GM19468 (cell line): ENCODE results near the gene HDGFL2.

Experiments
- ATAC-seq: cut with Tn5 transposase; IDR thresholded peaks from one replicate; pipeline ENCODE4 v1.9.1; 2021; ENCODE audit warnings: mild to moderate bottlenecking, moderate library complexity, moderate number of reproducible peaks; ENCODE audit not compliant: unreplicated experiment; ENCODE audit errors: extremely low read depth

Gene HDGFL2

DNA sequence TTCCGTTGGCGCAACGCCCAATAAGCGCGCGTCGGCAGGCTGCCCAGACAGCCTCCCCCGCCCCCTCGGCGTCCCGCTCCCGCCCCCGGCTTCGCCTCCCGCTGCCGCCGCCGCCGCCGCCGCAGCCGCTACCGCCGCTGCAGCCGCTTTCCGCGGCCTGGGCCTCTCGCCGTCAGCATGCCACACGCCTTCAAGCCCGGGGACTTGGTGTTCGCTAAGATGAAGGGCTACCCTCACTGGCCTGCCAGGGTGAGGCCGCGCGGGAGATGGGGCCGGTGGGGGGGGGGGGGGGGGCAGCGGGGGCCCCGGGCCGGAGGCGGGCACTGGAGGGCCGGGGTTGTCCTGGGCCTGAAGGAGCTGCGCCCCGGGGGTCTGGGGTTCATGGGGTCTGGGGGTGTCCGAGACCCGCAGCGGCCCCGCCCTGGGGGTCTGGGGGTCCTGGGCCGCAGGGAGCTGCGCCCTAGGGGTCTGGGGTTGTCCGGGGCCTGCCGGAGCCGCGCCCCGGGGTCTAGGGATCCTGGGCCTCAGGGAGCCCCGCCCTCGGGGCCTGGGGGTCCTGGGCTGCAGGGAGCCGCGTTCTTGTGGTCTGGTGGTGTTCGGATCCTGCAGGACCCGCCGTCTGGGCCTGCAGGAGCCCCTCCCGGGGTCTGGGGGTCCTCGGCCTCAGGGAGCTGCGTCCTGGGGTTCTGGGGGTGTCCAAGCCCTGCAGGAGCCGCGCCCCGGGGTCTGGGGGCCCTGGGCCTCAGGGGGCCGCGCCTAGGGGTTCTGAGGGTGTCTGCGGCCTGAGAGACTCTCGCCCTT, at the start of gene HDGFL2:
Gene HDGFL2, plus strand, starts transcription at position 124 of the 801 bp plus-strand sequence. Its CDS starts 54 bp downstream, at position 178.
- no peak for ATAC-seq

DNA sequence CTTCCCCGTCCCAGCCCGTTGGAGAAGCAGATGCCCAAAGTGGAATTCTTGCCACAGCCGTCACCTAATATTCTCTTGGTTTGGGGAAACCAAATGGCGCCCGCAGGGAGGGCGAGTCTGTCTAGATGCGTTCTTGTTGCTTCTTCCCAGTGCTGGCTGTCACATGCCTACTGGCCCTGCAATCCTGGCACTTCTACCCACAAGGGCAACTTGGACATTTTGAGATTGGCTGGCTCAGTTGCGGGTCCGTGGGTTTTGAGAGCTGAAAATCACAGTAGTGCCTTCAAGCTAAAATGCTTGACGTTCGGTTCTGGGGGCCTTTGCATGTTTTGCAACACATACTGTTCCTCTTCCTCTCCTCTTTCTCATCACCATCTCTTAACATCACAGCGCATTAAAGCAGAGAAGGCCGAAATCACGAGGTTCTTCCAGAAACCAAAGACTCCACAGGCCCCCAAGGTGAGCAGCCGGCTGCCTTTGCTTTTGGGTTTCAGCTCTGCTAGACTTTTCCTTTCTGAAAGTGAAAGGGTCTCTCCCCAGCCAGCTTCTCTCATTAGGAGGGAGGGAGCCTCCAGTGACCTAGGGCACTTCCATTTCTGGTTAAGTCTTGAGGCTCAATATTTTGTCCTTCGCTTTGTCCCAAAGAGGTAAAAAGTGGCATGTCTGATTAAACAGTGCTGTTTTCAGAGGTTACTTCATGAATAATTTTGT, 48.5 kb upstream of the HDGFL2 start:
- ATAC-seq, result no peak

DNA sequence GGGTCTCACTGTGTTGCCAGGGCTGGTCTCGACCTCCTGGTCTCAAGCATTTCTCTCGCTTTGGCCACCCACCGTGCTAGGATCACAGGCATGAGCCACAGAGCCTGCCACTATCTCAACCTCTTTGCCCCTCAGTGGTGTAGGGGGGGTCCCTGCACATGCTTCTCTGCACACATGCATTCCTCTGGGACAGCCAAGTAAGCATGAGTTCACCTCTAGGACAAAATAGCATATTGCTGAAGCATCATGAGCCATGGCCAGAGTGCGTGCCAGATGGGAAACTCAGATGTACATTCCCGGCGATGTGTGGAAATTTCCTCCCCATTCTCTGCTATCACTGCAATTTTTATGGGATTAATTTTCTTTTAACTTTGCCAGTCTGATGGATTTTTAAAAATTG, 46.6 kb upstream of the HDGFL2 start:
- no peak for ATAC-seq

DNA sequence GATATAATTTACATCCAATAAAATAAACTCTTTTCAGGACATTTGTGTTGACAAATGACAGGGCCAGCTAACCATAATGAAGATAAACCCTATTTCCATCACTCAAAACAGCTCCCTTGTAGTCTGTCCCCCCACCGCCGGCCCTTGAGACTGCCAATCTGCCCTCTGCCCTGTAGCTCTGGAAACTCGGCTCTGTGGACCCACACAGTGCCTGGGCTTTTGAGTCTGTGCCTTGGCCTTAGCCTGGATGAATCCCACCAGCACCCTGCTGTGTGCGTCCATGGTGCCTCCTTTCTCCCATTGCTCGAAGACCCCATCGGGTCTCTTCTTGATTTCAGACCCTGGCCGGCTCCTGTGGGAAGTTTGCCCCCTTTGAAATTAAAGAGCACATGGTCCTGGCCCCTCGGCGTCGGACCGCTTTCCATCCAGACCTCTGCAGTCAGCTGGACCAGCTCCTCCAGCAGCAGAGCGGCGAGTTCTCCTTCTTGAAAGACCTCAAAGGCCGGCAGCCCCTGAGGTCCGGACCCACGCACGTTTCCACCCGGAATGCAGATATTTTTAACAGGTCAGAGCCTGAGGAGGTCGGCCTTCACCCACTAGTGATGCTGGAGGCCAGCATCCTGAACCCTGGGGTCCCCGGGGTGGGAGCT, 43.6 kb upstream of the HDGFL2 start:
- ATAC-seq, result no peak

DNA sequence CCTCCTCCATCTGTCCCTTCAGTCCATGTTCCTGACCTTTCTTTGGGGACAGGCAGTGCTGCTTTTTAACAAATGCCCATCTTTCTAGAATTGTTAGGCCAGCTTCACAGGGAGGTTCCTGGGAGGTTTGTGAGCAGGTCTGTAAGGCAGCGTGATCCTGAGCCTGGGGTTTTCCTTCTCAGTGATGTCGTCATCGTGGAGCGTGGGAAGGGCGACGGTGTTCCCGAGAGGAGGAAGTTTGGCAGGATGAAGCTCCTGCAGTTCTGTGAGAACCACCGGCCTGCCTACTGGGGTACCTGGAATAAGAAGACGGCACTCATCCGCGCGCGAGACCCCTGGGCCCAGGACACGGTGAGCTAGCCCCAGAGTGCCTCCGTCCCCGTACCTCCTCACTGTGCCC, 42.8 kb upstream of the HDGFL2 start:
- ATAC-seq, result no peak

DNA sequence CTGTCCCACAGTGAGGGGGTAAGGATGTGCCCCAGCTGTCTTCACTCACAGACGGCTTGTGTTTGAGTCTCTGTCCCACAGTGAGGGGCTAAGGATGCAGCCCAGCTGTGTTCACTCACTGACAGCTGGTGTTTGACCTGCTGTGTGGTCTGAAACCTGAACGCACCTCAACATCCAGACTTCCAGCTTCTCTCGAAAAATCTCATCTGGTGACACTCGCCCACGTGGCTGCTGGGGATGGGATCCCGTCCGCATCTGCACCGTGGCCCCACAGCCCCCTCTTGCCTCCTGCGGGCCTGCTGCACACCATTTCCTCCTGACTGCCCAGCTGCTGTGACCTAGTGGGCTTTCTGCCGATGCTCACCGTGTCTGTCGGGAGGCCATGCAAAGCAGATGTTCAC, 42.3 kb upstream of the HDGFL2 start:
- ATAC-seq, result no peak

DNA sequence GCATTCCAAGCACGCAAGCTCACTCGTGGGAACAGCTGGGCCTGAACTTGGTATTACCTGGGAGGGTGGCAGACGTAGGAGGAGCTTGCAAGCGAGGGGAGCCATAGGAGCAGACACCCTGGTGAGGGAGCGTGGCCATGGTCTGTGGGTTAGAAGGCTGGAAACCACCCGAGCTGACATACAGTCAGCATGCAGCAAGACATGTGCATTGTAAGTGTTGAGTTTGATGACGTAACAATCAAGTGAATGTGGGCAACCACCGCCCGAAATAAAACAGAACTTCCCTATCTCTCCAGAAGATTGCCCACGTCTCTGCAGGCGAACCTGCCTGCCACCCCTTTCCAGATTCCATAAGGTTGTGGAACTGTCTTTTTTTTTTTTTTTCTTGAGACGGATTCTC, 41.3 kb upstream of the HDGFL2 start:
- ATAC-seq, result no peak

DNA sequence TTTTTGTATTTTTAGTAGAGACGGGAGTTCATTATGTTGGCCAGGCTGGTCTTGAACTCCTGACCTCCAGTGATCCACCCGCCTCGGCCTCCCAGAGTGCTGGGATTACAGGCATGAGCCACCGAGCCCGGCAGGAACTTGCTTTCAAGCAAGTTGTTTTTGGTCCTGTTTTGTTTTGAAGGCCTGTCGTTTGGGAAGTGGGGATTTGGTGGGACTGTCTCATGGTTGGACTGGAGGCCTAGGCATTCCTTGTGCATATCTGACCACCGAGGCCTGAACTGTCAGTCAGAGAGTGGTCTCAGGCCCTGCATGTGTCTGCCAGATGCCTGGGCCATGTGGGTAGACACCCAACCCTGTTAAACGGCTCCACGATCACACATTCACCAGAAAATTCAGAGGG, 40.8 kb upstream of the HDGFL2 start:
- ATAC-seq, result no peak

DNA sequence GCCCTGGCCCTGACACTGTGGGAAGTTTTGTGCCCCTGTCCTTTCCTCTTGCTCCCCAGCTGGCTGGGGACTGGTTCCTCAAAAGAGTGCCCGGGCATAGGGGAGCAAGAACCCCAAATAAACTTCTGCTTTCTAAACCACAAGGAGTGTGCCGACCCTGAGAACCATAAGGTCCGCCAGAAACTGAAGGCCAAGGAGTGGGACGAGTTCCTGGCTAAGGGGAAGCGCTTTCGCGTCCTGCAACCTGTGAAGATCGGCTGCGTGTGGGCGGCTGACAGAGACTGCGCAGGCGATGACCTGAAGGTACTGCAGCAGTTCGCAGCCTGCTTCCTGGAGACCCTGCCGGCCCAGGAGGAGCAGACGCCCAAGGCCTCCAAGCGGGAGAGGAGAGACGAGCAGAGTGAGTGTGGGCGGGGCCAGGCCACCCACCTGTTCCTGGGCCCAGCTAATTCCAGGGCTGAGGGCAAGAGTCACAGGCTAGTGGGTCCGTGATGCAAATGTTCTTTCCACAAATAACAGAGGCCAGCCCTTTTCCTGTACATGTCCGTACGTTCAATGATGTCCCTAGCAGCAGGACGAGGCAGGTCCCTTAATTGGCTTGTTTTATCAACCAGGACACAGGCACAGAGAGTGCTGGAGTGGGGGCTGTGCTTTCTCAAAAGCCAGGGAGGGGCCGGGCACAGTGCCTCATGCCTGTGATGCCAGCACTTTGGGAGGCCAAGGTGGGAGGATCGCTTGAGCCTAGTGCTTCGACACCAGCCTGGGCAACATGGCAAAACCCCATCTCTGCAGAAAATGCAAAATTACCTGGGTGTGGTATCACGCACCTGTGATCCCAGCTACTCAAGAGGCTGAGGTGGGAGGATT, 40.1 kb upstream of the HDGFL2 start:
- ATAC-seq, result no peak

DNA sequence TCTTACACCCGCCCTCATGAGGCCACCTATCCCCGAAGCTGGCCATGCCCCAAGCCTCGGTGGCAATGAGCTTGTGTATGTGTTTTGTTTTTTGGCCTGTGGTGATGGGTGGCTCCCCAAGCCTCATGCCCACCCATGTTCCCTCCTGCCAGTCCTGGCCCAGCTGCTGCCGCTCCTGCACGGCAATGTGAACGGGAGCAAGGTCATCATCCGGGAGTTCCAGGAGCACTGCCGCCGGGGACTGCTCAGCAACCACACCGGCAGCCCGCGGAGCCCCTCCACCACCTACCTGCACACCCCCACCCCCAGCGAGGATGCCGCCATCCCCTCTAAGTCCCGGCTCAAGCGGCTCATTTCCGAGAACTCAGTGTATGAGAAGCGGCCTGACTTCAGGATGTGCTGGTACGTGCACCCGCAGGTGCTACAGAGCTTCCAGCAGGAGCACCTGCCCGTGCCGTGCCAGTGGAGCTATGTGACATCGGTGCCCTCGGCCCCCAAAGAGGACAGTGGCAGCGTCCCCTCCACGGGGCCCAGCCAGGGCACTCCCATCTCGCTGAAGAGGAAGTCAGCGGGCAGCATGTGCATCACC, 39.1 kb upstream of the HDGFL2 start:
- ATAC-seq, result no peak

DNA sequence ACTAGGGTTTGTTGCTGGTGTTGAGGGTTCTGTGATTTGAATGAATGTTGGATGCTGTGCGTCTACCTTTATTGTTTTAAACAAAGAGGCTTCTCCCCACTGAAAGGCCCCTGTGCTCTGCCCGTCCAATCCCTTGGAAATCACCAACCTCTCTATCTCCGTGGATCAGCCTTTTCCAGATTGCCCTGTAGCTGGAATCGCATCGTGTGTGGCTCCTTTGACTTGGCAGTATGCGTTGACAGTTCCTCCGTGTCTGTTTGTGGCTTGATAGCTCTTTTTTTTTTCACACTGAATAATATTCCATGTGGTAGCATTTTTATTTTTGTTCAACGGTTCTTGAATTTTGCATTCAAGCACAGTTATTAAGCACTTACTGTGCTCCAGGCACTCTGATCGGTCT, 37.7 kb upstream of the HDGFL2 start:
- no peak for ATAC-seq

DNA sequence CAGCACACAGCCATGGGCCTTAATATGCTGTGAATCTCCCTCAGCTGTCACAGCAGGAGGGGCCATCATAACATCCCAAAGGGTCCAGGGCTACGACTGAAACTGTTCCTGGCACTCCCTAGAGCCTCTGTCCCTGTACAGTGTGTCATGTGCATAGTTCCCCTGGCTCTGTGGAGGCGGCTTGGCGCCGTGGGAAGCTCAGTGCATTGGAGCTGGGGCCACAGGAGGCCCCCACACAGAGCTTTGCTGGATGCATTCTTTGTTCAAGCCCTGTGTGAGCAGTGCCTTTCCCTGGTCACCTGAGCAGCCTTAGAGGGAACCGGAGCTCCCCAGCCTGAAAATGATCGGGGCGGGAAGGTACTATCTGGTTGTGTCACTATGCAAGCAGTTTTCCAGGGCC, 35.9 kb upstream of the HDGFL2 start:
- ATAC-seq, result no peak

DNA sequence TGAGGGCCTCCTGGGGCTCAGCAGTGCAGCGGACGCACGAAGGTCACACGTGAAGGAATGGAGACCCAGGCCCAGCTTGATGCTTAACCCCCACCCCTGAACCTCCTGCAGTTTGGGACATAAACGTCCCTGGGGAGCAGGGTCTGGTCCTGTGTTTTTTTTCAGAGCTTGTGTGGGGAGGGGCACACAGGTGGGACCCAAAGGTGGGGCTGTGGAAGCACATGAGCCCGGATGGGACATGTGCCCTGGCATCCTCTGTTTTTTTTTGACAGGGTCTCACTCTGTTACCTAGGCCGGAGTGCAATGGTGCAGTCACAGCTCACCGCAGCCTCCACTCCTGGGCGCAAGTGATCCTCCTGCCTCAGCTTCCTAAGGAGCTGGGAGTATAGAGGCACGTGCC, 35.0 kb upstream of the HDGFL2 start:
- ATAC-seq, result no peak

DNA sequence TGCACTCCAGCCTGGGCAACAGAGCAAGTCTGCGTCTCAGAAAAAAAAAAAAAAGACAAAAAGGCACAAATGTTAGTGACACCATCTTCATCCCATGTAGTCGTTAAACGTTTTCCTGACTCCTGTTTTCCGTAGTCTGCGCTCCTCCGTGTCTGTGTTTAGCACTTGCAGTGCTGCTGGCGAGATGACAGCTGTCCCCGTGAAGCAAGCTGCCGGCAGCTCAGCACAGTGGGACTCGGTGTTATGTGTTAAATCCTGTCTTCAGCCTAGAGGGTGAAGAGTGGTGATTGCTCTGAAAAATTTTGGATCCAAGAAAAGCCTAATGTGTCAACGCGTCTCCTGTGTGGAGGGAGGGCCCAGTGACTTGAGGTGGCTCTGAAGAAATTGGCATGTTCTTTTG, 32.9 kb upstream of the HDGFL2 start:
- ATAC-seq, result no peak

DNA sequence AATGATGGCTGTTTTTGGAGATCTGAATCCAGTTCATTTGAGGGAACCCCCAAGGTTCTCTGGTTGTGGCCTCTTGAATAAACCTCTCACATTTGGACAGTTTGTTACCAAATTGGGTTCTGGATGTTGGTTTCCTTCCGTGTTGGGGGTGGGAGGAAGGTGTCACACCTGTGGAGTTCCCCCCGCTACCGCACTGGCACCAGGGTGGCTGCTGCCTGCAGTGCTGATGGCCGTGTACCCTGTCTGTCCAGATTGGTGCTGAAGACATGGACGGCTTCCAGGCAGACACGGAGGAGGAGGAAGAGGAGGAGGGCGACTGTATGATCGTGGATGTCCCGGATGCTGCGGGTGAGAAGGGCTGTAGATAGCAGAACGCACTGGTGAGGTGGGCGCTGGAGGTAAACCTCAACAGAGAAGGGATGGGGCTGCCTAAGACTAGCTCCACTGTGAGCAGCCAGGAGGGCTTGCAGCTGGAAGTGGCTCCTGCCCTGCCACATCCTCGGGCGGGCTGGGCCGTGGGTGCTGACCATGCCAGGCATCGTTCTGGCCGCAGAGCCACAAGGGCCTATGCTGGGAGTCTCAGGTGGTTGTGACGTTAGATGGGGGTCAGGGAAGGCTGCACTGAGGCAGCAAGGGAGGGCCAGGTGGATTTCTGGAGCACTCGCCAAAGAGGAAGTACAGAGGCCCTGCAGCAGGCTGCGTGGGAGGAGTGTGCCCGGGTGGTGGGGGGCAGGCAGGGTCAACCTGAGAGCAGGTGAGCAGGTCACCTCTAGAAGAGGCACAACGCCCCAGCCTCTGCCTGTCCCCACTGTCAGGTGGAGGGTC, 29.9 kb upstream of the HDGFL2 start:
- ATAC-seq, result no peak

DNA sequence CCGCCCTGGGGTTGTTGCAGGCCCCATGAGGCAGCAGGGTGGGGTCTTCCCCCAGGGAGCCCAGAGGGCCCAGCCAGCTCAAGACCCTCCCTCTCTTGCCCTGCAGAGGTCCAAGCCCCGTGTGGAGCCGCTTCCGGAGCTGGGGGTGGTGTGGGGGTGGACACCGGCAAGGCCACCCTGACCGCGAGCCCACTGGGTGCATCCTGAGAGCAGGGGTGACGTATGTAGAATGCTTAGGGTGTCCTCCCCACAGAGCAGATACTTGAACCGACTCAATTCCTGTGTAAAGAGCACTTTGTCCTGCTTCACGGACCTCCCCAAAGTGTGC, 29.3 kb upstream of the HDGFL2 start:
- no peak for ATAC-seq

DNA sequence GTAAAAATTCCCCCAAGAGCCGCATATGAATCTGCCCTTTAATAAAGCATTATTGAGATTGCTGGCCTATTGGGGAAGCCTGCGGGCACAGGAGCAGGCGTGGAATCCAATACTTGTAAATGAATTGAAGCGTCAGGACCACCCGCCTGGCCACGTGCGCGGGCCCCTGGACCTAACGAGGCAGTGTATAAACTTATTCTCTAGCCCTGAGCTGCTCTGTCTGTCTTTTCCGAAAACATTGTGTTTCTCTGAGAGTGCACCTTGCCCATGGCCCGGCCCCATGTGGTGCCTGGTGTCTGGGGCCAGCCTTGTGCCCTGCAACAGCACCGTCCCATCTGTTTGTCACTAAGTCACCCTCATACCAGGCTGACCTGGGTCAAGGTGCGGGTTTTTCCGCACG, 28.9 kb upstream of the HDGFL2 start:
- no peak for ATAC-seq

DNA sequence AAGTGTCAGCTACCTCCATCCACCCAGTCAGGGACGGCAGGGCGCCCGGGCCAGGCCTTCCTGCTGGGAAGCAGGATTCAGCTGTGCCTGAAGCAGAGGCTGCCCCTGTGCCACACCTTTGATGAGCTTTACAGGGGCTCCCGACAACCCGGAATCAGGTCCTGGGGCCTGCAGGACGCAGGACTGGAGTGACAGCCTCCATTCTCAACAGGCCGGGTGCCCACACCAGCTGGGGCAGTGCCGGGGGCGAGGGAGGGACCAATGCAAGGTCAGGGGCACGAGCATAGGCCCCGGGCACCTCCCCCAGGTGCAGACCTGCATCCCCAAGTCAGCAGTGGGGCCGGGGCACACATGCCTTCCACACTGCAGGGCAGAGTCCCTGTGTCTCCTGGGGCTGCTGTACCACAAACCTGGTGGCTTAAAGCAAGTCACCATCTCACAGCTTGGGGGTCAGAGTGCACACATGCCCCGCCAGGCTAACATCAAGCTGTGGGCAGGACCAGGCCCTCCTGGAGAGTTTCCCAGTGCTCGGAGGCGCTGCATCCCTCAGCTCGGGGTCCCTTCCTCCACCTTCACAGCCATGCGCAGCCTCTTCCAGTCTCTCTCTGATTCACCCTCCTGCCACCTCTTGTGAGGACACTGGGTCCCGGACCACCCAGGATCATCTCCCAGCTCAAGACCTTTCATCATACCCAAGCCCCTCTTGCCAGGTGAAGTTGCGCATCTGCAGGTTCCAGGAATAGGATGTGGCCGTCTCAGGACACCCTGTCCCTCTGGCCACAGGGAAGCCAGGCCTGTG, 27.9 kb upstream of the HDGFL2 start:
- no peak for ATAC-seq
